K562 (cell line): ENCODE data around the gene OSGEP. TPM values are rescaled to one million over a fixed set of nuclear protein-coding genes. Genes with fewer than 3 reads are reported as not detected.
A peak's percentile ranks its signal among the peaks of the same experiment; 100 is the strongest.

Experiments used
- ATF7 ChIP-seq: fragments of 450-650 bp; IDR thresholded peaks from 2 replicates; pipeline ENCODE4 v1.7.1; 2014; ENCODE audit warnings: mild to moderate bottlenecking, moderate library complexity
- BDP1 ChIP-seq: IDR thresholded peaks from 3 replicates; pipeline ENCODE4 v1.6.1; 2011; ENCODE audit not compliant: insufficient read length, insufficient read depth
- BRF2 ChIP-seq: IDR thresholded peaks from 3 replicates; pipeline ENCODE4 v1.6.1; 2011; ENCODE audit warnings: borderline replicate concordance, mild to moderate bottlenecking; ENCODE audit not compliant: insufficient read length, insufficient read depth
- CBX1 ChIP-seq: sonication (generic); IDR thresholded peaks from 2 replicates; pipeline ENCODE4 v1.6.1; 2016; ENCODE audit warnings: antibody characterized with exemption, low read depth, mild to moderate bottlenecking
- CHD2 ChIP-seq: IDR thresholded peaks from 2 replicates; pipeline ENCODE4 v1.6.1; 2011; ENCODE audit warnings: low read depth, low read length
- GABPA ChIP-seq: fragments of 200-800 bp; sonication (Bioruptor generic); conservative IDR thresholded peaks from 2 replicates; pipeline ENCODE4 v1.6.1; 2016; ENCODE audit warnings: low read depth, missing genetic modification characterization, missing compliant biosample characterization
- HDAC1 ChIP-seq, 2 experiments: fragments of 450-650 bp; IDR thresholded peaks; 2 replicates each; pipeline ENCODE4 v1.6.1; 2016 to 2017; ENCODE audit warnings: inconsistent platforms in 1 of 2, mild to moderate bottlenecking in 1 of 2, moderate library complexity in 1 of 2
- LEF1 ChIP-seq: fragments of 450-650 bp; IDR thresholded peaks from 2 replicates; pipeline ENCODE4 v1.6.1; 2016; ENCODE audit warnings: mild to moderate bottlenecking
- NUFIP1 ChIP-seq: fragments of 450-650 bp; IDR thresholded peaks from 2 replicates; pipeline ENCODE4 v1.6.1; 2018; ENCODE audit not compliant: partially characterized antibody
- POLR2A ChIP-seq: fragments of 450-650 bp; conservative IDR thresholded peaks from 2 replicates; pipeline ENCODE4 v1.6.1; 2016
- SIN3A ChIP-seq, 2 experiments: fragments of 150-350 bp in 1 of 2; IDR thresholded peaks; 2 replicates each; pipeline ENCODE4 v1.6.1; 2011 to 2016; ENCODE audit warnings: borderline replicate concordance in 2 of 2, low read depth in 2 of 2, low read length in 2 of 2, mild to moderate bottlenecking in 2 of 2, moderate library complexity in 2 of 2; ENCODE audit not compliant: control insufficient read depth in 1 of 2
- SRSF3 ChIP-seq: fragments of 200-400 bp; formaldehyde crosslinking; IDR thresholded peaks from 2 replicates; pipeline ENCODE4 v1.6.1; 2016; ENCODE audit warnings: mild to moderate bottlenecking, low read length, moderate library complexity; ENCODE audit not compliant: insufficient read depth
- polyA plus RNA-seq, 8 experiments: library from polyadenylated mRNA; depleted of rRNA in 4 of 8; stranded (reverse) in 5 of 8; unstranded in 3 of 8; fragments of >200 nt; fragmentation: Nextera tagmentation in 2 of 8; fragmentation: Illumina TruSeq in 1 of 8; extraction: Ambion mirVana in 2 of 8; extraction: Trizol in 1 of 8; gene quantifications; 2 replicates each; pipeline versions ENCODE4 v1.2.1 to v1.2.3, GENCODE V29; 2011 to 2014; ENCODE audit warnings: inconsistent platforms in 1 of 8, missing spikeins in 1 of 8
- total RNA-seq, 7 experiments: library from RNA; depleted of rRNA in 6 of 7; stranded (reverse); fragments of >200 nt in 6 of 7; fragmentation: Illumina TruSeq in 2 of 7; extraction: Trizol in 2 of 7; gene quantifications; 2 replicates each; pipeline versions ENCODE4 v1.2.1 to v1.2.3, GENCODE V29; 2011 to 2021; ENCODE audit warnings: low replicate concordance in 1 of 7
- TF ChIP-seq, protein P1 (sequence below): fragments of 200-800 bp; sonication (Bioruptor generic); IDR thresholded peaks from 2 replicates; pipeline ENCODE4 v1.6.1; 2017; ENCODE audit warnings: missing genetic modification characterization, missing compliant biosample characterization
- TF ChIP-seq, protein P2 (sequence below): sonication (generic); formaldehyde crosslinking; IDR thresholded peaks from 2 replicates; pipeline ENCODE4 v1.8.1; 2022; ENCODE audit warnings: missing genetic modification reagents
- TF ChIP-seq, protein P3 (sequence below): sonication (generic); formaldehyde crosslinking; IDR thresholded peaks from 2 replicates; pipeline ENCODE4 v1.8.0; 2022; ENCODE audit warnings: mild to moderate bottlenecking, missing genetic modification reagents

OSGEP gene
- total and polyA plus RNA-seq, 9 of the 15 experiments (the other 6 are each of a cell fraction or from before 2014, with no cell fraction given): 32.1 to 59.2 (median 44.1) TPM

DNA sequence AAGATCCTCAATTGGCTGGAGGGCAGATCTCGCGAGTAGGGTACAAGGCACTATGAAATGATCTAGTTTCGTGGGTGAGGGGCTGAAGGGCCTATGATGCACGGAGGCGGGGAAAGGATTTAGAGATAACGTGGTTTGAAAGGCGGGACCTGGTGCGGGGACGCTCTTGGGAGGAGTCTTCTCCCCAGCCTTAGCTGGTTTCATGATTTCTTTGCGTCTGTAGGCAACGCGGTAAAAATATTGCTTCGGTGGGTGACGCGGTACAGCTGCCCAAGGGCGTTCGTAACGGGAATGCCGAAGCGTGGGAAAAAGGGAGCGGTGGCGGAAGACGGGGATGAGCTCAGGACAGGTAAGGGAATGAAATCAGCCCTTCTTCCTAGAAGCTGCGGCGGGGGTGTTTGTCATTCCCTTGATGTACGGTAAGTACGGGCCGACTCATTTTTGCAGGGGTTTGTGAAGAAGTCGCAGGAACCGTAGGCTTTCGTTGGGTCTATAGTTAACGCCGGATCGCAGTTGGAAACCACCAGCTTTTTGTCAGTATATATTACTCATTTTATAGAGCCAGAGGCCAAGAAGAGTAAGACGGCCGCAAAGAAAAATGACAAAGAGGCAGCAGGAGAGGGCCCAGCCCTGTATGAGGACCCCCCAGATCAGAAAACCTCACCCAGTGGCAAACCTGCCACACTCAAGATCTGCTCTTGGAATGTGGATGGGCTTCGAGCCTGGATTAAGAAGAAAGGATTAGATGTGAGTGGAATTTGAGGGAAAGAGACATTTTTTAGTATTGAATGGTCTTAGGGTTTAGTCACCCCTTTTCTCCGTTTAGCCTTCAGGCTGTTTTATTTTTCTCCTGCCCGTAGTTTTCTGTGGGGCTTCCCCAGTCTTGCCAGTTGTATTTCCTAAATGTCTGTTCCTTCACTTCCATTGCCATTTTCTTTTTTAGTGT is 1.0 kb upstream of the OSGEP start (continued):
- TF ChIP-seq, protein P1, sequence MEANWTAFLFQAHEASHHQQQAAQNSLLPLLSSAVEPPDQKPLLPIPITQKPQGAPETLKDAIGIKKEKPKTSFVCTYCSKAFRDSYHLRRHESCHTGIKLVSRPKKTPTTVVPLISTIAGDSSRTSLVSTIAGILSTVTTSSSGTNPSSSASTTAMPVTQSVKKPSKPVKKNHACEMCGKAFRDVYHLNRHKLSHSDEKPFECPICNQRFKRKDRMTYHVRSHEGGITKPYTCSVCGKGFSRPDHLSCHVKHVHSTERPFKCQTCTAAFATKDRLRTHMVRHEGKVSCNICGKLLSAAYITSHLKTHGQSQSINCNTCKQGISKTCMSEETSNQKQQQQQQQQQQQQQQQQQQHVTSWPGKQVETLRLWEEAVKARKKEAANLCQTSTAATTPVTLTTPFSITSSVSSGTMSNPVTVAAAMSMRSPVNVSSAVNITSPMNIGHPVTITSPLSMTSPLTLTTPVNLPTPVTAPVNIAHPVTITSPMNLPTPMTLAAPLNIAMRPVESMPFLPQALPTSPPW: 0 out of 2 replicates have a peak, but pooled peaks have one; percentile 5
- TF ChIP-seq GABPA (0 out of 2 replicates have a peak, but pooled peaks have one; percentile 8), POLR2A (peak; percentile 69), BDP1 (no peak), CHD2 (peak; percentile 89), SIN3A (IDR thresholded peaks at IDR 0.05; ENCODE audit: borderline replicate concordance in 2 of 2, control insufficient read depth in 1 of 2, low read depth in 2 of 2, low read length in 2 of 2) (peak in 1 of 2 experiments; percentile 37; a peak in 1 of 4 replicates), ATF7 (0 out of 2 replicates have a peak, but pooled peaks have one; percentile 11), NUFIP1 (no peak), SRSF3 (no peak), CBX1 (no peak), LEF1 (no peak), HDAC1 (IDR thresholded peaks at IDR 0.05) (peak in 1 of 2 experiments; percentile 15; a peak in 1 of 4 replicates), BRF2 (no peak)
- TF ChIP-seq, protein P2, sequence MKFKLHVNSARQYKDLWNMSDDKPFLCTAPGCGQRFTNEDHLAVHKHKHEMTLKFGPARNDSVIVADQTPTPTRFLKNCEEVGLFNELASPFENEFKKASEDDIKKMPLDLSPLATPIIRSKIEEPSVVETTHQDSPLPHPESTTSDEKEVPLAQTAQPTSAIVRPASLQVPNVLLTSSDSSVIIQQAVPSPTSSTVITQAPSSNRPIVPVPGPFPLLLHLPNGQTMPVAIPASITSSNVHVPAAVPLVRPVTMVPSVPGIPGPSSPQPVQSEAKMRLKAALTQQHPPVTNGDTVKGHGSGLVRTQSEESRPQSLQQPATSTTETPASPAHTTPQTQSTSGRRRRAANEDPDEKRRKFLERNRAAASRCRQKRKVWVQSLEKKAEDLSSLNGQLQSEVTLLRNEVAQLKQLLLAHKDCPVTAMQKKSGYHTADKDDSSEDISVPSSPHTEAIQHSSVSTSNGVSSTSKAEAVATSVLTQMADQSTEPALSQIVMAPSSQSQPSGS (CRISPR knock-in tag): no peak
- TF ChIP-seq, protein P3, sequence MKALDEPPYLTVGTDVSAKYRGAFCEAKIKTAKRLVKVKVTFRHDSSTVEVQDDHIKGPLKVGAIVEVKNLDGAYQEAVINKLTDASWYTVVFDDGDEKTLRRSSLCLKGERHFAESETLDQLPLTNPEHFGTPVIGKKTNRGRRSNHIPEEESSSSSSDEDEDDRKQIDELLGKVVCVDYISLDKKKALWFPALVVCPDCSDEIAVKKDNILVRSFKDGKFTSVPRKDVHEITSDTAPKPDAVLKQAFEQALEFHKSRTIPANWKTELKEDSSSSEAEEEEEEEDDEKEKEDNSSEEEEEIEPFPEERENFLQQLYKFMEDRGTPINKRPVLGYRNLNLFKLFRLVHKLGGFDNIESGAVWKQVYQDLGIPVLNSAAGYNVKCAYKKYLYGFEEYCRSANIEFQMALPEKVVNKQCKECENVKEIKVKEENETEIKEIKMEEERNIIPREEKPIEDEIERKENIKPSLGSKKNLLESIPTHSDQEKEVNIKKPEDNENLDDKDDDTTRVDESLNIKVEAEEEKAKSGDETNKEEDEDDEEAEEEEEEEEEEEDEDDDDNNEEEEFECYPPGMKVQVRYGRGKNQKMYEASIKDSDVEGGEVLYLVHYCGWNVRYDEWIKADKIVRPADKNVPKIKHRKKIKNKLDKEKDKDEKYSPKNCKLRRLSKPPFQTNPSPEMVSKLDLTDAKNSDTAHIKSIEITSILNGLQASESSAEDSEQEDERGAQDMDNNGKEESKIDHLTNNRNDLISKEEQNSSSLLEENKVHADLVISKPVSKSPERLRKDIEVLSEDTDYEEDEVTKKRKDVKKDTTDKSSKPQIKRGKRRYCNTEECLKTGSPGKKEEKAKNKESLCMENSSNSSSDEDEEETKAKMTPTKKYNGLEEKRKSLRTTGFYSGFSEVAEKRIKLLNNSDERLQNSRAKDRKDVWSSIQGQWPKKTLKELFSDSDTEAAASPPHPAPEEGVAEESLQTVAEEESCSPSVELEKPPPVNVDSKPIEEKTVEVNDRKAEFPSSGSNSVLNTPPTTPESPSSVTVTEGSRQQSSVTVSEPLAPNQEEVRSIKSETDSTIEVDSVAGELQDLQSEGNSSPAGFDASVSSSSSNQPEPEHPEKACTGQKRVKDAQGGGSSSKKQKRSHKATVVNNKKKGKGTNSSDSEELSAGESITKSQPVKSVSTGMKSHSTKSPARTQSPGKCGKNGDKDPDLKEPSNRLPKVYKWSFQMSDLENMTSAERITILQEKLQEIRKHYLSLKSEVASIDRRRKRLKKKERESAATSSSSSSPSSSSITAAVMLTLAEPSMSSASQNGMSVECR: peak; percentile 71; the same call in 1 of the 2 replicates
